ENCODE results near the gene NDUFB3.
"Not testable (repeated sequence)": the region's sequence is repeated elsewhere in the genome, so short reads cannot be mapped to it uniquely, and the experiment has no call there.

The NDUFB3 gene

DNA sequence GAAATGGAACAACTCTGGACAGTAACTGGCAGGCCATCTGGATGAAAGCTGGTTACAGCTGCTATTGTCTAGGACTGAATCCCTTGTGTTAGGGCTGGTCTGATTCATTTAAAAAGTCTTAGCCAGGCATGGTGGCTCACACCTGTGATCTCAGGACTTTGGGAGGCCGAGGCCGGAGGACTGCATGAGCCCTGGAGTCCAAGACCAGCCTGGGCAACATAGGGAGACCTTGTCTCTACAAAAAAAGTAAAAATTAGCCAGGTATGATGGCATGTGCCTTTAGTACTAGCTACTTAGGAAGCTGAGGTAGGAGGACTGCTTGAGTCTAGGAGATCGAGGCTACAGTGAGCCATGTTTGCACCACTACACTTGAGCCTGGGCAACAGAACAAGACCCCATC is 28.7 kb downstream of the NDUFB3 start:
- no peak for DNase-seq

DNA sequence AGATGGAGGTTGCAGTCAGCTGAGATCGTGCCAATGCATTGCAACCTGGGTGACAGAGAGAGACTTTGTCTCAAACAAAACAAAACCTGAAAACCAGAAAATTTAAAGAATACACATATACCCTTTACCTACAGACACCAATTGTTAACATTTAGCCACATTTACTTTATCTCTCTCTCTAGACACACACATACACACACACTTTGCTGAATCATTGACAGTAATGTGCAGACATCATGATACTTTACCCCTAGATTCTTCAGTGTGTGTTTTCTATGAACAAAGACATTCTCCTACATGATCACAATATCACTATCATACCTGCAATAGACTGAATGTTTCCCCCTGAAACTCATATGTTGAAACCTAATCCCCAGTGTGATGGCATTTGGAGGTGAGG is 34.0 kb downstream of the NDUFB3 start:
- DNase-seq, result no peak

DNA sequence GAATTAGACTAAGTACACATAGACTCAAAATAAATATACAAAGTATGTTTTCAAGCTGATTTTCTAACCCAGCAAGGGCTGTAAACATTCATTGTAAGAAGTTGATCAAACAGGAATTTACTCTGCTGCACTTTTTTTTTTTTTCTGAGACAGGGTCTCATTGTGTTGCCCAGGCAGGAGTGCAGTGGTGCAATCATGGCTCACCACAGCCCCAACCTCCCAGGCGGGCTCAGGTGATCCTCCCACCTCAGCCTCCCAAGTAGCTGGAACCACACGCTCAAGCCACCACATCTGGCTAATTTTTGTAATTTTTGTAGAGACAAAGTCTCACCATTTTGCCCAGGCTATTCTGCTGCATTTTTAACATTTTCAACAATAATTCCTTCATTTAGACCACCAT is 35.8 kb downstream of the NDUFB3 start:
- no peak for DNase-seq

DNA sequence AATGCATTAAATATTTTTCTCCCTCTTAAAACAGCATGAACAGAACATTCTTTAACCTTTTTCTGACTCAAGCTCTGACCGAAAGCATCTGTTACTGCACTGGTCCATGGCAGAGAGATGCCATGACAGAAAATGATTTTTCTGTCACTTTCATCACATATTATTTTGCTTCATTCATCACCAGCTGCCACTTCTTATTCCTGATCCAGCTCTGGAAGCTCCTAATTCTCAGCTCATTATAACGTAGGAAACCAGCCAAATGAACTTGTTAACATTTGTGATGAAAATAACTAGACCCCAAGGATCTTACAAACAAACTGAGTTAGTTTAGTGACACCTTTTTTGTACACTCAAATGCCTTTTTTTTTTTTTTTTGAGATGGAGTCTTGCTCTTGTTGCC is 36.5 kb downstream of the NDUFB3 start:
- no peak for DNase-seq

DNA sequence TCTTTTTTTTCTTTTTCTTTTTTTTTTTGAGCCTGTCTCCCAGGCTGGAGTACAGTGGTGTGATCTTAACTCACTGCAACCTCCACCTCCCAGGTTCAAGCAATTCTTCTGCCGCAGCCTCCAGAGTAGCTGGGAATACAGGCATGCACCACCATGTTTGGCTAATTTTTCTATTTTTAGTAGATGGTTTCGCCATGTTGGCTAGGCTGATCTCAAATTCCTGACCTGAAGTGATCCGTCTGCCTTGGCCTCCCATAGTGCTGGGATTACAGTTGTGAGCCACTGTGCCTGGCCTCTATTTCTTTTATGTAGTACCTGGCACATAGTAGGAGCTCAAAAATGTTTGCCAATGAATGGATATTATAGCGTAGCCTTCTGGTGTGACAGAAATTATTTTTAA is 37.4 kb downstream of the NDUFB3 start:
- no peak for DNase-seq

DNA sequence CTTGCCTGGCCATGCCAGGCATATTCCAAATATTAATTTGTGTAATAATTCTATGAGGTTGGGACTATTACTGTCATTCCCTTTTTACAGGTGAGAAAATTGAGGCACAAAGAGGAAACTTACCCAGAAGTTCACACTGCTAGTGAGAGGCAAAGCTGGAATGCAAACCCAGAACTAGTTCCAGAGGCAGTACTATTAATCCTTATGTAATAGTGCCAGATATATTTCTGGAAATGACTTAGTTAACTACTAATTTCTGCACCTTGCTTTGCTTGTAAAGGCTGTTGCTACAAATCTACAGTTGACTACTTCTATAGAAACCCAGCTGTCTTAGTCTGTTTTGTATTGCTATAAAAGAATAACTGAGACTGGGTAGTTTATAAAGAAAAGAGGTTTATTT is 38.8 kb downstream of the NDUFB3 start:
- no peak for DNase-seq

DNA sequence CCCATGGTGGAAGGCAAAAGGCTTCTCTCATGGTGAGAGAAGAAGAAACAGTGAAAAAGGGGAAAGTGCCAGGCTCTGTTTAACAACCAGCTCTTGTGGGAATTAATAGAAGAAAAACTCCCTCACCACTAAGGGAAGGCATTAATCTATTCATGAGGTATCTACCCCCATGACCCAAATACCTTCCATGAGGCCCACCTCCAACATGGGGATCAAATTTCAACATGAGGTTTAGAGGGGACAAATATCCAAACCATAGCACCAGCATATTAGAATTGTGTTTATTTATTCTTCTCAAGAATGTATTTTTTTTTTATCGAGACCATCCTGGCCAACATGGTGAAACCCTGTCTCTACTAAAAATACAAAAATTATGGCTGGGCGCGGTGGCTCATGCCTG is 39.3 kb downstream of the NDUFB3 start:
- DNase-seq, result no peak

DNA sequence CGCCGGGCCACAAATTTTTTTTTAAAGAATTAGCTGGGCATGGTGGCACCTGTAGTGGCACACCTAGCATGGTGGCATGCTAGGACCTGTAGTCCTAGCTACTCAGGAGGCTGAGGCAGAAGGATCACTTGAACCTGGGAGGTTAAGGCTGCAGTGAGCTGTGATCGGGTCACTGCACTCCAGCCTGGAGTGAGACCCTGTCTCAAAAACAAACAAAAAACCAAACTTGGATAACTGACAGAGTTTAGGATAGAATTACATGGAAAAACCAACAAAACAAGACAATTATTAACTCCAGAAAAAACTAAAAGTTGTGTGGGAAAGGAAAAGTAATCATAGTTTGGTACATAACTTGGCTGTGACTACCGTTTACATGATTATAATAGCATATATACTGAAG is 42.5 kb downstream of the NDUFB3 start:
- DNase-seq, result no peak

DNA sequence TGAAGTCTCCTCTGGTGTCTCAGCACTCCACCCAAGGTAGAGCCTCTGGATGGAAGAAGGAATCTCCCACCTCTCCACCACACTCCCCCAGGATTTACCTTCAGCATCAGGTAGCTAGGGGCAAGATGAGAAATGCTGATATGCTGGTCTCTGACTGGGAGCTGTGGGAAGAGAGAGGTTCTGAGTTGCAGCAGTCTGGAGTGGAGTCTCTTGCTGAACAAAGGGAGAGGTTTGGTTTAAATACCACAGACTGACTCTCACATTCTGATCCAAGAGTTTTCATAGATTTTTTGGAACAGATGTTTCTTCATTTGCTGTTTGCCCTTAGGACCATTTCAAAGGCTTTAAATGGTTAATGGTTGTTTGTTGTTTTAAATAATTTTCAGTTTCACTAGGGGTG is 43.0 kb downstream of the NDUFB3 start:
- no peak for DNase-seq

DNA sequence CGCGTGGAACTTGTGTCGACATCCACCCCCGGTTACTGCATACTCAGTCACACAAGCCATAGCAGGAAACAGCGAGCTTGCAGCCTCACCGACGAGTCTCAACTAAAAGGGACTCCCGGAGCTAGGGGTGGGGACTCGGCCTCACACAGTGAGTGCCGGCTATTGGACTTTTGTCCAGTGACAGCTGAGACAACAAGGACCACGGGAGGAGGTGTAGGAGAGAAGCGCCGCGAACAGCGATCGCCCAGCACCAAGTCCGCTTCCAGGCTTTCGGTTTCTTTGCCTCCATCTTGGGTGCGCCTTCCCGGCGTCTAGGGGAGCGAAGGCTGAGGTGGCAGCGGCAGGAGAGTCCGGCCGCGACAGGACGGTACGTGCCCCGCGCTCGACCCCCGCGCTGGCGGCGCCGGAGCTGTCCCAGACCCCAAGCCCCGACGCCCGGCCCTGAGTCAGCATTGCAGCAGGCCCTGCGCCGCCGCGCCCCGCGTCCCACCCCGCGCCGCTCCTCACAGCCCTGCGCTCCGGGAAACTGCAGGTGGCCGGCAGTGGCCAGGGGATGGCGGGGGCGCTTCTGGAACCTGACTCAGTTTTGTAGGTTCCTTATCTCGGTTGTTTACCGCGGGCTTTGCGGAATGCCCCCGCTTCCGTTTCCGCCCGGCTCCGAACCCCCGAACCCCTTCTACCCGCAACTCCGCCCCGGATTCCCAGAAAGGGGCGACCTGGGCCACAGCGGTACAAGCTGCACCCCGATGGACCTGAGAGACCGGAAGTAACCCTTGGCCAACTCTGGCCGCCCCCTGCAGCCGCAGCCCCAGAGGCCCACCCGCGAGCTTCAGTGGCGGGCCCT is 44.5 kb downstream of the NDUFB3 start, which contains the start of gene CFLAR:
CFLAR (plus strand) TSS at position 50 of the 844 bp plus-strand sequence. CDS start 13,702 bp downstream, outside the sequence.
- DNase-seq, result peak; percentile 83

DNA sequence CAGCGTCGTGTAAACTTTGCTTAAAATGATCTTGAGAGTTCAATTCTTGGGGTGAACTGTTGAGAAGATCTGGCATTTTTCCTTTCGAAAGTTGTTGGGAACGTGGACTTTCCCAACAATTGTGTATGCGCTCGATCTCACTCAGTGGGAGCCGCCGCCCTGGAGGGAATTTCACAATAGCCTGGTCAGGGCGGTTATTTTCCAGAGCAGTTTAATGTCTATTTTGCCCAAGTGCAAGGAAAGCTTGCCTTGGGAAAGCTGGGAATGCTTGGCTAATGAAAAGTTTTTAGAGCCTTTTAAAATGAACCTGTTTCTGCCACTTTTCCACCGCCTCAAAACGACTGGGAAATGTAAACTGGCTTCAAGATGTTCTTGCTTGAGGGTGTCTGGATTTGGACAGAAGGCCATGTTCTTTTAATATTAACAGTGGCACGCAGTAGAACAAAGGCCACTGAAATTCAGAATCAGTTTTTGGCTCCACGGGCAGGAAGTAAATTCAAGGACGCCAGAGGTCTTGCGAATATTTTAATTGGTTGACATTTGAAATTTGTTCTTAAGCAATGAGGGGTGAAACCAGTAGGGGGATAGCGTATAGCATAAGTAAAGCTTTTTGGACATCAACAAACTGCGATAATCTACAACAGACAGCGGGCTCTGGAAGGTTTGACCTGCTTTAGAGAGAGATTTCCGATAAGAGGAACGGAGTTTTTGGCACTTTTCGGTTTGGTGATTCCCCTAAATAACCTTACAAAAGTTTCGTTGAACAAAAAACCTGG is 45.3 kb downstream of the NDUFB3 start:
- DNase-seq, result no peak

DNA sequence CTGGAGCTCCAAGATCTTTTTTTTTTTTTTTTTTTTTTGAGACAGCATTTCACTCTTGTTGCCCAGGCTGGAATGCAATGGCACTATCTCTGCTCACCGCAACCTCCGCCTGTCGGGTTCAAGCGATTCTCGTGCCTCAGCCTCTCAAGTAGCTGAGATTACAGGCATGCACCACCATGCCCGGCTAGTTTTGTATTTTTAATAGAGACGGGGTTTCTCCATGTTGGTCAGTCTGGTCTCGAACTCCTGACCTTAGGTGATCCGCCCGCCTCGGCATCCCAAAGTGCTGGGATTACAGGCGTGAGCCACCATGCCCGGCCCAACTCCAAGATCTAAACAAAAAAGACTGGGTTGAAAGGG is 45.9 kb downstream of the NDUFB3 start:
- DNase-seq, result not testable (repeated sequence)

DNA sequence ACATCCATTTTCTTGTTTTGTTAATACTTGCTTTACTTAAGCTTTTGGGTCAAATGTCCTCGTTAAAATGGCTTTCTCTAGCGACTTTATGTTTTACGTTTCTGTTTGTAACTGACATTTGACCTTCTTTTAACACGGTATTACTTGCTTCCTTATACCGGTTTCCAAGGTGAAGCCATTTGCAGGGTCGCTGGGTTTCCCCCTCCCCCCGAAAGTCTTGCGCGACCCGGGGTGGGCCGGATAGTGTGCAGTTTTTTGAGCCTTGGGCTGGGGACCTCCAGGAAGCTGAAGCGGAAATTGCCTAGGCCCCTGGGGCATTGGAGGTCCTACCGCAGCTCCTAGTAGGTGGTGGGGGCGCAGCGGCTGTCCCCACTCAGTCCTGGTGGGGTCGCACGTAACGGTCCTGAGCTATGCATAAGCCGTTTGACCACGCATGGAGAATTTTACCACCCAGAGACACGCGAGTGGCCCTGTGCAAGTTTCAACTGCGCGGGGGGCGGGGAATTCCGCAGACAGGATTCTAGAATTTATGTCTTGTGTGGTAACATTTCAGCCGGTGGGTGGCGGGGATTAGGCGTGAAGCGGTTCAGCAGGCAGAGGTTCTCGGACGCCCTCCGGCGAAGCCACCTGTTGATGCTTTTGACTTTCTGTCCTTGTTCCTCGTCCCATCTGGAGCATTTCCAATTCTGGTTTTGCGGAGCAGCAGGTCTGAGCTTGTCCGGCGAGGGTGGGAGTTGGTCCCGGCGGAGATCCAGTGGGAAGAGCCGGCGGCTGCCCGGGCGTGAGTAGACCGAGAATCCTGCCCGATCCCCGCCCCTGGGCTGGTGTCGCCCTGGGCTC is 46.5 kb downstream of the NDUFB3 start:
- peak; percentile 87 for DNase-seq

DNA sequence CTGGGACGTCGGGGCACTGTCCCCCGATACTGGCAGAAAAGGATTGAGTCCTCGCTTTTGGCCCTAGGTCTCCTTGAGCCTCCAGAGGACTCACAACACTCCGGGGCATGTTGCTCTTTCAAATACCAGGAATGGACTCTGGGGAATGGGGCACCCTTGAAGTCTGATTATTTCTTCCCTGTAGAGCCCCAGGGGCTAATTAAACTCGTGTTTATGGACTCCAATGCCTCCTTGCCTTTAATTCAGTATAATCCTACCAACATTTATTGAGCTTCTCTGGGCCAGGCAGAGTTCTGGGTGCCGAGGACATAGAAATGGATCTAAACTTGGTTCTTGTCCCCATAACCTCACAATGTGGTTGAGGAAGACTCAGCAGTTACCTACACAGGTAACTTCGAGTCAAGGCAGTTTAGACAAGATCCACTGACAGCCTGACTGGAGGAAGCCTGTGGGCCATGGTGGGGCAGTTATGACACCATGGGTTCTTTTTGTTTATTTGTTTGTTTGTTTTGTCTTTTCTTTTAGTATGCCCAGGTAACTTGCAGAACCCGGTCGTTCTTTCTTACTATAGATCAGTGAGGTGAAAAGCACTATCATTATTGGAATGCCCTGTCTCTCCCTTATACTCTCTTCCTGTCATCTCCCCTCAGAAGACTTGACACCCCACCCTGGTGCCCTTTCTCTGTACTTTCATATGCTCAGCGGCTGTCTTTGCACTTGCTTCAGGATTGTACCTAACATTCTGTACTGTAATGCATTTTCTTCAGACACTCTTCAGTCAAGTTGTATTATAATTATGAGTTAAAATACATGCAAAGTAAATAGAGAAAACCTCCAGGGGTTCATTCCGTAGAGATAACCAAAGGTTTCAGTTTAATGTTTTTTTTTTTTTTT is 47.4 kb downstream of the NDUFB3 start:
- DNase-seq, result no peak

DNA sequence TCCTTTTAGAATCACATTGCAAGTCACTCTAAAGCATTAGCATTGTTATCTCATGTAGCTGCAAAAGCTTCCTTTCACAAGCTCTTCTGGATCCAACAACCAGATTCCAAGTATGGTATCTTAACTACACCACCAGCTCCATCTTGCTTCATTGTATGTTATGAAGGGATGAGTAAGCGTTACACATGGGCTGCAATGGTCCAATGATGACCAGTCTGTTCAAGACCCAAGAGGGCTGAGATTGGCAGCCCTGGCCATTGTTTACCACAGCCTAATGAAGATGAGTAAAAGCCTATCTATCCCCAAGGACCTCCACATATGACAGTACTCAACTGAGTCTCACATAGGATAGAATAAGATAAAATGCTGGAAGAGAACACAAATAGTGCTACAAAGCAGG is 50.5 kb downstream of the NDUFB3 start:
- no peak for DNase-seq

DNA sequence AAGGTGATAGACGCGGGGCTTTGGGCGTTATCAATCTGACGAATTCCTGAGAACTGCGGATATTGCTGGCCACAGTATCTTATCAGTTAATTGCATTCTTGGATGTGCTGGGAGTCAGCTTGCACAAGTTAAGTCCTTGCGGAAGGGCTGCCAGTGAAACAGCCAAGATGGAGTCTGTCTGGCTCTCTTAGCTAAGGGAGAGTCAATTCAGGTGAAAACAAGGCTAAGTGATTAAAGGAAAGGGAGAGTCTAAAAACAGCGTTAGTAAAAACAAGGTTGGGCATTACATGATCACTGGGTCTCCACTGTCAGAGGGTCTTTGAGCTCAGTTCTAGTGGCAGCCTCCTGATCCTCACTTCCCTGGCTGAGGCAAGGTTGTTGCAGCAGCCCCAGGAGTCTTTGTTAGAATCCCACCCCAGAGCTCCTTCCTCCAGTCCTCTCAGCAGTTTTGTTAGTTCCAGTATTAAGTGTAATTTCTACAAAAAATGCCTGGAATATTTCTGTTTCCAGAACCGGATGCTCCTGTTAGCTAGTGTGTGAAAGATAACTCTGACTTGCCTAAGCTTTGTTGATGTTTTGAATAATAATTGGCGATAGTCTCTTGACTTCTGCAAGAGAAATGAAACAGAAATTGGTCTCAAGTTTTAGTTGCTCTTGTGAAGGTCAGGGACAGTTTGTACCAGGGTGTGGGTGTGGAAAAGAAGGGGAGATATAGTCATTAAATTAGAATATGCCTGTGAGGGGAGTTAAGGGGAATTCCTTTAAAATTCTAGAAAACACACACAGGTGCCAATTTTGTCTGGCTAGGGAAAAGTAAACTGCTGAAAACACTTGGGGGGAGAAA is 54.7 kb downstream of the NDUFB3 start:
- DNase-seq, result no peak

DNA sequence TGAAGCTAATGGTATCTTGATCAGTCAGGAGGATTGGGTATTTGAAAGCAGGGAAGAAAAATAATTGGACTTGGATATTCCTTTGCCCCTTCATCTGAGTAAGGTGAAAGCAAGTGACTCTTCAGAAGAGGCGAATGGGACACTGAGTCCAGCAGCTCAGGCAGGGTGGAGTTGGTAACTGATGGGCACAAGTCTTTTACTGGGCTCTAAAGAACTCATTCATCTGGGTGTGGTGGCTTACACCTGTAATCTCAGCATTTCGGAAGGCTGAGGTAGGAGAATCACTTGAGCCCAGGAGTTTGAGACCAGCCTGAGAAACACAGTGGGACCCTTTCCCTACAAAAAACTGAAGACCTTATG is 55.3 kb downstream of the NDUFB3 start:
- DNase-seq, result no peak

DNA sequence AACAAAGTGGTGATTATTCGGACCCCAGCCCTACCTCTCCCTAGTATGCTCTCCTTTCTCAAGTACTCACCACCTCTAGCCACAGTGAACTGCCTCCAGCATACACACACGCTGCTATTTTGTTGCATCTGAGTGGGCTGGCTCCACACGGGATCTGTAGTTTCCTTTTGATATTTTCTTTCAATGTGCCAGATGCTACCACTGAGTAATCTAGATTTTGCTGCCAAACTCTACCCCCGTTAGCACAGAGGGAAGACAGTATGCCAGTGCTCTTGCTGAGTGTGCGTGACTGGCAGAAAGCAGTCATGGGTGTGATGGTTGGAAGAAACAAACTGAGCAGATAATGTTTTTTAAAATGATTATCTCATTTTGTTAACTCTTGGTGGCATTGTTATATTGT is 55.8 kb downstream of the NDUFB3 start:
- DNase-seq, result peak; percentile 74

DNA sequence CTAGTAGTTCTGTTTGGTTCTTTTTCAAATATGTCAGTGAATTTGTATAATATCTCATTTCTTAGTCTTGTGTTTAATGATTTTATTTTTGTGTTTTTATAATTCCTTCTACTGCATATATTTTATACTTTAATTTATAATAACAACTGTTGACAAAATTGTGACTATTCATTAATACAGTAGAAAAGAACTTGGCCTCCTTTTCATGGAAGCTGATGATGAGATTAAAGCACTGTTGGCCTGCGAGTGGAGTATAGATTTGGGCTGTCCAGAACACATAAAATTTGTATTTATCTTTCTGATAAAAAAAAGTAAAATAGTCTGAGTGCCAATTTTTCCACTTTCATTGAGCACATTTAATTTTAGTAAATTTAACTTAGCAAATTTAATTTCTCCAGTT is 56.2 kb downstream of the NDUFB3 start:
- no peak for DNase-seq

DNA sequence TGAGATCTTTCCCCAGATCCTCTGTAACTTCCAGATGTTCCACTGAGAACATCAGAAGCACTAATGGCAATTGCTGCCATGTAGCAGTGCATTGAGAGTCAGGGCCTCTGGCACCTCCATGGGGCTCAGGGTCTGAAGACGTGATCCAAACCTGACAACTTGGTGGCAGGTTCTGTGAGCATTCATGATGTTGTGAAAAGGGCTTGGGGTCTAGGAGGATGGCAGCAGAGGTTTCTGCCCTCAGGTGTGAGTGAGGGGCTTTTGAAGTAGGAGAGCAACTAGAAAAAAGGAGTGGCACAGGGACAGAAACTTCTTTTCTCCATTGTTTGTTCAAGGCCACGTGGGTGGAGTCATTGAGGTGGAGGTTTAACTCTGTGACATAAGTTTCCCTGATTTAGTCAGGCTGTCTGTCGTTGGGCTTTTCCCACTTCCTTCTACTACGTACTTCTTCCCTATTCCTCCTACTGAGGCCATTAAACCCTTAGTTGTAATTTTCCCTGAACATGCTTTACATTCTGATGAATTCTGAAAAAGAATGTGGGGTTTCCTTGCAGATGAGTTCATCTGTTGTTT is 57.2 kb downstream of the NDUFB3 start:
- DNase-seq, result peak; percentile 47
